Colonic mucosa (tissue), 4 donors: ENCODE data around the gene PSMA8. TPM values are rescaled to one million over a fixed set of nuclear protein-coding genes. Genes with fewer than 3 reads are reported as not detected.
"Not testable (repeated sequence)": the region's sequence is repeated elsewhere in the genome, so short reads cannot be mapped to it uniquely, and the experiment has no call there.

Source experiments
- DNase-seq: peaks from one replicate; pipeline ENCODE4 v3.0.0-alpha.2; 2020
- H3K27ac ChIP-seq: fragments of 200-600 bp; one replicate; pipeline ENCODE4 v1.8.0; 2021
- H3K27me3 ChIP-seq: fragments of 200-600 bp; one replicate; pipeline ENCODE4 v1.8.0; 2021
- H3K36me3 ChIP-seq: fragments of 200-600 bp; one replicate; pipeline ENCODE4 v1.8.0; 2021
- H3K4me1 ChIP-seq: fragments of 200-600 bp; one replicate; pipeline ENCODE4 v1.8.0; 2021; ENCODE audit warnings: mild to moderate bottlenecking
- H3K4me3 ChIP-seq: fragments of 200-600 bp; one replicate; pipeline ENCODE4 v1.8.0; 2021
- H3K9ac ChIP-seq, 2 donors: one replicate each; pipeline ENCODE4 v1.7.0; 2013; ENCODE audit warnings: control low read depth in 2 of 2, low read depth in 2 of 2, low read length in 2 of 2
- H3K9me3 ChIP-seq: fragments of 200-600 bp; one replicate; pipeline ENCODE4 v1.8.0; 2021
- intact Hi-C: fragments of 100-400 bp; cut with DNase I; formaldehyde crosslinking; loops from one replicate; pipeline ENCODE4 v1.14.1; 2022
- total RNA-seq, 2 donors: library from RNA; stranded (reverse); fragmentation: NEBNext Ultra II Directional in 1 of 2; extraction: Animal tissue kit (Norgen Biotek cat#: 25700) in 1 of 2; gene quantifications; one replicate each; pipeline ENCODE4 v1.2.1, GENCODE V29; 2021
- TF ChIP-seq, protein P1 (sequence below): fragments of 200-600 bp; IDR thresholded peaks from one replicate; pipeline ENCODE4 v1.8.0; 2022; ENCODE audit warnings: antibody characterized with exemption, mild to moderate bottlenecking
- donor health status: healthy.
- donor health status: DM: no; HTN: no; CAD: no.
- donor health status: DM: no; HTN: no; CAD: no.

Gene PSMA8
- total RNA-seq, 2 donors from 2014 or later, result not detected

DNA sequence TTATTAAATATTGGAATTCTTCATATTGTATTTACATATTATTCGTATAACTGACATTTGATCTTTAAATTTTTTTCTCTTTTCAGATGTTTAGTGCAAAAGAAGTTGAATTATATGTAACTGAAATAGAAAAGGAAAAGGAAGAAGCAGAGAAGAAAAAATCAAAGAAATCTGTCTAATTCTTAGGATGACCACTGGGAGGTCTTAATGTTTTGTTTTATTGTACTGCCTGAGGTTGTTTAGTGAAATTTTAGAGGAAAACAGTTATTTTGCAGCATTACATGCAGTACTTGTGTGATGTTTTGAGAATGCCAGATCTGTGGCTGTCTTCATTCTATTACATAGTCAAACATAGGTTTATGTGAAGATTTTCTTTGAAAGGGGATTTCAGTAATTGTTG, 58.6 kb downstream of the PSMA8 start:
- TF ChIP-seq, protein P1, sequence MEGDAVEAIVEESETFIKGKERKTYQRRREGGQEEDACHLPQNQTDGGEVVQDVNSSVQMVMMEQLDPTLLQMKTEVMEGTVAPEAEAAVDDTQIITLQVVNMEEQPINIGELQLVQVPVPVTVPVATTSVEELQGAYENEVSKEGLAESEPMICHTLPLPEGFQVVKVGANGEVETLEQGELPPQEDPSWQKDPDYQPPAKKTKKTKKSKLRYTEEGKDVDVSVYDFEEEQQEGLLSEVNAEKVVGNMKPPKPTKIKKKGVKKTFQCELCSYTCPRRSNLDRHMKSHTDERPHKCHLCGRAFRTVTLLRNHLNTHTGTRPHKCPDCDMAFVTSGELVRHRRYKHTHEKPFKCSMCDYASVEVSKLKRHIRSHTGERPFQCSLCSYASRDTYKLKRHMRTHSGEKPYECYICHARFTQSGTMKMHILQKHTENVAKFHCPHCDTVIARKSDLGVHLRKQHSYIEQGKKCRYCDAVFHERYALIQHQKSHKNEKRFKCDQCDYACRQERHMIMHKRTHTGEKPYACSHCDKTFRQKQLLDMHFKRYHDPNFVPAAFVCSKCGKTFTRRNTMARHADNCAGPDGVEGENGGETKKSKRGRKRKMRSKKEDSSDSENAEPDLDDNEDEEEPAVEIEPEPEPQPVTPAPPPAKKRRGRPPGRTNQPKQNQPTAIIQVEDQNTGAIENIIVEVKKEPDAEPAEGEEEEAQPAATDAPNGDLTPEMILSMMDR, result no peak
- no peaks in the 10 kb centered on the region for H3K4me1 ChIP-seq
- DNase-seq, result no peak
- no peaks in the 10 kb centered on the region for H3K9me3 ChIP-seq
- no peak overlapping the region for H3K4me3 ChIP-seq
- intact Hi-C loops, result no loop called here
- no peak overlapping the region for H3K27ac ChIP-seq
- no peaks in the 10 kb centered on the region for H3K27me3 ChIP-seq
- H3K36me3 ChIP-seq, result no peaks in the 10 kb centered on the region
- no peak overlapping the region for H3K9ac ChIP-seq

DNA sequence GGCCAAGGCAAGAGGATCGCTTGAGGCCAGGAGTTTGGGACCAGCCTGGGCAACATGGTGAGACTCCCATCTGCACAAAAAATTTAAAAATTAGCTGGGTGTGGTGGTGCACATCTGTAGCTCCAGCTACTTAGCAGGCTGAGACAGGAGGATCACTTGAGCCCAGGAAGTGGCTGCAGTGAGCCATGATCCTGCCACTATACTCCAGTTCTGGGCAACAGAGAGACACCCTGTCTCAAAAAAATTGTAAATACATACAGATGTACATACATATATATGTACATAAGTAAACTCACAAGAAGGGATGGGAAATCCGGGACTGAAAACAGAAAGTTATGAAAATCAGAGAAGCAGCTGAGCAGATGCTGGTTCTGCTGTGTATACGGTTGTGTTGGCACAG, 62.9 kb downstream of the PSMA8 start:
- TF ChIP-seq, protein P1, result no peak
- no peaks in the 10 kb centered on the region for H3K27me3 ChIP-seq
- intact Hi-C loops, result no loop called here
- H3K27ac ChIP-seq, result no peak overlapping the region
- no peaks in the 10 kb centered on the region for H3K36me3 ChIP-seq
- no peaks in the 10 kb centered on the region for H3K9me3 ChIP-seq
- H3K9ac ChIP-seq, result no peak overlapping the region
- no peak overlapping the region for H3K4me3 ChIP-seq
- H3K4me1 ChIP-seq, result no peaks in the 10 kb centered on the region
- DNase-seq, result no peak

DNA sequence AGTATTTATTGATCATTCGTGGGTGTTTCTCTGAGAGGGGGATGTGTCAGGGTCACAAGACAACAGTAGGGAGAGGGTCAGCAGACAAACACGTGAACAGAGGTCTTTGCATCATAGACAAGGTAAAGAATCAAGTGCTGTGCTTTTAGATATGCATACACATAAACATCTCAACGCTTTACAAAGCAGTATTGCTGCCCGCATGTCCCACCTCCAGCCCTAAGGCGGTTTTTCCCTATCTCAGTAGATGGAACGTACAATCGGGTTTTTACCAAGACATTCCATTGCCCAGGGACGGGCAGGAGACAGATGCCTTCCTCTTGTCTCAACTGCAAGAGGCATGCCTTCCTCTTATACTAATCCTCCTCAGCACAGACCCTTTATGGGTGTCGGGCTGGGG, 68.3 kb downstream of the PSMA8 start:
- intact Hi-C loops, H3K9me3 ChIP-seq, H3K4me1 ChIP-seq, H3K27ac ChIP-seq, H3K27me3 ChIP-seq, H3K9ac ChIP-seq, H3K4me3 ChIP-seq, H3K36me3 ChIP-seq, DNase-seq: not testable (repeated sequence)

DNA sequence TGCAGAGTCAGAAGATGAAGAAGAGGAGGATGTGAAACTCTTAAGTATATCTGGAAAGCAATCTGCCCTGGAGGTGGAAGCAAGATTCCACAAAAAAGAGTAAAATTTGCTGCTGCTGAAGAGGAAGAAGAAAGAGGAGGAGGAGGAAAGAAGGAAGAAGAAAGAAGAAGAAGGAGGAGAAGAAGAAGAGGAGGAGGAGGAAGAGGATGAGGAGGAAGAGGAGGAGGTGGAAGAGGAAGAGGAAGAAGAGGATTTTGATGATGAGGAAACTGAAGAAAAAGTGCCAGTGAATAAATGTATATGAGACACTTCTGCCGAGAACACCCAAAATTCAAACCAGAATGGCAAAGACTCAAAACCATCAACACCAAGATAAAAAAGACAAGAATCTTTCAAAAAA, 71.6 kb downstream of the PSMA8 start:
- no peak overlapping the region for H3K27ac ChIP-seq
- DNase-seq, result no peak
- H3K9ac ChIP-seq, result no peak overlapping the region
- intact Hi-C loops, result no loop called here
- H3K4me1 ChIP-seq, result no peaks in the 10 kb centered on the region
- H3K4me3 ChIP-seq, result no peak overlapping the region
- TF ChIP-seq, protein P1, result no peak
- no peaks in the 10 kb centered on the region for H3K36me3 ChIP-seq
- H3K27me3 ChIP-seq, result no peaks in the 10 kb centered on the region
- H3K9me3 ChIP-seq, result no peaks in the 10 kb centered on the region

DNA sequence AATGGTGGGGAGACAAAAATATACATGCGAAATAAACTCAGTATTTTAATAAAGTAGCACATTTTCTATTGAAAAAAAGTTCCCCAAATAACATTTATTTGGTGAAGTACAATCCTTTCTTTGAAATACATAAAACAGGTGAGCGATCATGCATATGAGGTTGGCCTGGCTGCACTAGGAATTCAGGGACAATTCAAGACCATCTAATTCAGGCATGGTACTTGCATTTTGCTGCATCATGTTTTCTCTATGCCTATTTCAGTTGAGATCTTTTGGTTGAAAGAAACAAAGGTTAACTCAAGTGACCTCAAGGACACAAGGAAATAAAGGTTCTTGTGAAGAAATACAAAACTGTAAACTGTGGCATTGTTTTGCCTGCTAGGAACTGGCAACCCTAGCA, 72.8 kb downstream of the PSMA8 start:
- H3K9me3 ChIP-seq, result no peaks in the 10 kb centered on the region
- no peaks in the 10 kb centered on the region for H3K27me3 ChIP-seq
- no peaks in the 10 kb centered on the region for H3K4me1 ChIP-seq
- no peak for DNase-seq
- intact Hi-C loops, result no loop called here
- no peak overlapping the region for H3K4me3 ChIP-seq
- TF ChIP-seq, protein P1, result no peak
- no peak overlapping the region for H3K27ac ChIP-seq
- H3K9ac ChIP-seq, result no peak overlapping the region
- no peaks in the 10 kb centered on the region for H3K36me3 ChIP-seq

DNA sequence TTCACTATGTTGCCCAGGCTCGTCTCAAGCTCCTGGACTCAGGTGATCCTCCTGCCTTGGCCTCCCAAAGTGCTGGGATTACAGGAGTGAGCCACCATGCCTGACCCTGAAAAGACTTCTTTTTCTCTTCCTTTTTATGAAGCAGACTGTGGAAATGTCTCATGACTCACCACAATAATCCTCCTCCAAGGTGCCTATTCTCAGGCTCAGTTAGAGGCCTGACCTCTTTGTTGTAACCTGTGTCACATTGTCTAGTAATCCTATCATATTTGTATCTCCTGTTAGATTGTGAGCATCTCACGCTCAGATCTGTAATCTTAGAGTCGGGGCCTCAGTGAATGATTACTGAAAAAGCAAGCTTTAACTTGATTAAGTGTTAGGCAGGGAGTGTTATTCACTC, 74.3 kb downstream of the PSMA8 start:
- intact Hi-C loops, result no loop called here
- TF ChIP-seq, protein P1, result no peak
- Histone ChIP-seq H3K4me3 (no peak overlapping the region), H3K27ac (no peak overlapping the region), H3K9me3 (no peaks in the 10 kb centered on the region), H3K4me1 (no peaks in the 10 kb centered on the region), H3K36me3 (no peaks in the 10 kb centered on the region), H3K9ac (no peak overlapping the region), H3K27me3 (no peaks in the 10 kb centered on the region)
- DNase-seq, result no peak
